NCI-H2107 treated with DMSO at 0.1 percent for 48 hours (cell line): ENCODE results near the gene ARSH.
"Not testable (repeated sequence)": the region's sequence is repeated elsewhere in the genome, so short reads cannot be mapped to it uniquely, and the experiment has no call there.

Source experiments
- DNase-seq: peaks from one replicate; lab custom pipeline; 2025; ENCODE audit not compliant: unreplicated experiment; lab: John Stamatoyannopoulos, UW

ARSH gene

GRCh38 chrX:3006495-3006894 lies at the start of gene ARSH:
TSS of gene ARSH (plus strand) at chrX:3006546. CDS start at chrX:3006613, 67 bp downstream.
- no peak for DNase-seq

GRCh38 chrX:2958199-2958598 lies 48.1 kb upstream of the ARSH start:
- no peak for DNase-seq

GRCh38 chrX:2960861-2961515 lies 45.4 kb upstream of the ARSH start:
- no peak for DNase-seq

GRCh38 chrX:2962381-2962780 lies 44.0 kb upstream of the ARSH start:
- no peak for DNase-seq

- DNase-seq: not testable (repeated sequence)
These were observed 42.9 kb upstream of the ARSH start for GRCh38 chrX:2963449-2963848.

- not testable (repeated sequence) for DNase-seq
These were observed 42.2 kb upstream of the ARSH start for GRCh38 chrX:2963992-2964794.

- DNase-seq: no peak
These were observed 40.4 kb upstream of the ARSH start for GRCh38 chrX:2965965-2966364.

GRCh38 chrX:2967012-2967411 lies 39.3 kb upstream of the ARSH start:
- no peak for DNase-seq

GRCh38 chrX:2967584-2967983 lies 38.8 kb upstream of the ARSH start:
- DNase-seq: no peak

- no peak for DNase-seq
These were observed 38.1 kb upstream of the ARSH start for GRCh38 chrX:2967998-2968909.

GRCh38 chrX:2969021-2969420 lies 37.3 kb upstream of the ARSH start:
- no peak for DNase-seq

GRCh38 chrX:2972391-2972790 lies 34.0 kb upstream of the ARSH start:
- DNase-seq: no peak

- no peak for DNase-seq
These were observed 31.4 kb upstream of the ARSH start for GRCh38 chrX:2974961-2975360.

GRCh38 chrX:2978639-2979038 lies 27.7 kb upstream of the ARSH start:
- DNase-seq: not testable (repeated sequence)

GRCh38 chrX:2984342-2984741 lies 22.0 kb upstream of the ARSH start:
- no peak for DNase-seq

GRCh38 chrX:2989565-2989964 lies 16.8 kb upstream of the ARSH start:
- no peak for DNase-seq

GRCh38 chrX:3010532-3010931 lies 4.2 kb downstream of the ARSH start:
- DNase-seq: no peak

- DNase-seq: no peak
These were observed 11.1 kb downstream of the ARSH start for GRCh38 chrX:3017492-3017891.

- DNase-seq: no peak
These were observed 17.8 kb downstream of the ARSH start for GRCh38 chrX:3024176-3024575.

GRCh38 chrX:3026074-3026815 lies 19.9 kb downstream of the ARSH start:
- no peak for DNase-seq

- no peak for DNase-seq
These were observed 22.8 kb downstream of the ARSH start for GRCh38 chrX:3029129-3029528.
